Subcutaneous preadipocyte (primary cell): ENCODE results near the gene ZNF573. TPM values are rescaled to one million over a fixed set of nuclear protein-coding genes. Genes with fewer than 3 reads are reported as not detected.

ENCODE experiments used
- small RNA-seq: library from RNA; depleted of rRNA; stranded (forward); fragments of <200 nt; gene quantifications from one replicate; pipeline ENCODE3, GENCODE V24; 2012
- total RNA-seq: library from RNA; depleted of rRNA; stranded (reverse); fragments of >200 nt; gene quantifications from 2 replicates; pipeline ENCODE4 v1.2.3, GENCODE V29; 2012

Gene ZNF573
- 6.6 and 7.2 TPM in 2 replicates for total RNA-seq

GRCh38 chr19:37779127-37780005, at the start of gene ZNF573:
TSS of gene ZNF573 (minus strand) at chr19:37779586. CDS start at chr19:37773729, 5,857 bp downstream.

DNA sequence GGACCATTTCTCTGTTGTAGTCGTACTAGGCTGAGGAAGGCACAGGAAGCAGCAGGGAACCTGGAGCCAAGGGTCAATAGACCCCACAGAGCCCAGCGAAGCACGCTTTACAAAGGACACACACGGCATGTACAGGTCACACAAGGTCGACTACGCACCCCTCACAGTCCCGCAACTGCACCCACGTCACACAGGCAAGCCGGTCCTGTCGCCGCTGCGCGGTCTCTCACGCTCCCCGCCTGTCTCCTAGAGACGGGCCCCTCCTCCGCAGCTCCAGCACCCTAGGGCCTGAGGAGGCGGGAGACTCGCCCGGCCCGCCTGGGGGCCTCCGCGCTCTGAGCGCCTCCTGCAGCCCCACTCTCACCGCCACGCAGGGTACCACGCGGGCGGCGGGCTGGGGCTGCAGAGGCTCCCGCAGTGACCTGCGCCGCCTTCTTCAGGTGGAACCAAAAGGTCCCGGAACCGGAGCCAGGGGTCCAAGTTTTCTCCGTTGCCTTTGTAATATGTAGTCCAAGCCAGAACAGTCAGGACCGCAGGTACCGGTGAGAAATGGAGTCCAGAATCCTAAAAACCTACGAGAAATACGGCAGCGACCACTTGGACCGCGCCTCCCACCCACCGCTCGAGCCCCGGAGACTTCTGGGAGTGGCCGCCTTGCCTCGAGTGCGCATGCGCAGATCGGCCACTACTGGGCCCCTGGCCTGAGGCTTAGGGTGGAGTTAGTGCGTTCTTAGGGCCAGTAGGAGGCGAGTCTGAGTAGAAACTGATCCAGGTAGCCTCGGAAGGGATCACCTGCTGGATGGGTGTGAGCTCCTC, 60.1 kb downstream of the ZNF573 start, which contains the start of gene ZNF607:
ZNF607 (minus strand) TSS at position 651 of the 816 bp plus-strand sequence. CDS start 8,143 bp downstream, outside the sequence.

Small RNAs within 50 kb of the gene (small RNA-seq; reads per million reads assigned to genes)
- not detected for gene SELENOKP1

Other genes starting within 250 kb of the ZNF573 start
- 1.1 and 1.4 TPM in 2 replicates for gene ZNF571, start 184.8 kb downstream of the ZNF573 start, total RNA-seq
- gene ZNF540, start 184.7 kb downstream of the ZNF573 start, total RNA-seq, result 0.20 TPM in 1 of 2 replicates, not detected in the other
- 11.8 and 13.3 TPM in 2 replicates for gene ZFP30, start 124.1 kb downstream of the ZNF573 start, total RNA-seq
- 2.2 and 2.9 TPM in 2 replicates for gene ZNF607, start 59.8 kb downstream of the ZNF573 start, total RNA-seq
- gene WDR87, start 127.0 kb upstream of the ZNF573 start, total RNA-seq, result not detected in 2 replicates
- gene SIPA1L3, start 127.6 kb upstream of the ZNF573 start, total RNA-seq, result 25.7 and 64.5 TPM in 2 replicates